ENCODE results near the gene RASSF5. TPM values are rescaled to one million over a fixed set of nuclear protein-coding genes. Genes with fewer than 3 reads are reported as not detected.

Gene RASSF5
- total and polyA plus RNA-seq, 2 of the 13 experiments (the other 11 are each of a cell fraction or from before 2014, with no cell fraction given): 0.18 to 0.40 TPM

GRCh38 chr1:206612129-206612876, 105.0 kb downstream of the RASSF5 start, which contains the start of gene EIF2D (continued):
- TF ChIP-seq RAD51 (IDR thresholded peaks at IDR 0.05; ENCODE audit: borderline replicate concordance) (no peak), PHF5A (CRISPR knock-in tag; IDR thresholded peaks at IDR 0.05; ENCODE audit: low read depth, unreplicated experiment) (peak; percentile 83), ZSCAN9 (CRISPR knock-in tag; IDR thresholded peaks at IDR 0.05; ENCODE audit: borderline replicate concordance) (peak; percentile 97), TCF7 (IDR thresholded peaks at IDR 0.05; ENCODE audit: low read depth) (no peak), ZNF546 (CRISPR knock-in tag; conservative IDR thresholded peaks at IDR 0.05) (peak; percentile 74; the same call in 1 of the 2 replicates), MAZ (IDR thresholded peaks at IDR 0.05; ENCODE audit: borderline replicate concordance, low read depth, low read length) (peak; percentile 88), MAZ (CRISPR knock-in tag; IDR thresholded peaks at IDR 0.05; ENCODE audit: low read depth) (peak; percentile 98), ZNF160 (CRISPR knock-in tag; IDR thresholded peaks at IDR 0.05) (peak; percentile 84; the same call in 1 of the 2 replicates), DNMT3B (CRISPR knock-in tag; conservative IDR thresholded peaks at IDR 0.05) (no peak), TFDP2 (CRISPR knock-in tag; IDR thresholded peaks at IDR 0.05) (peak; percentile 80), SRSF1 (optimal IDR thresholded peaks at IDR 0.05; ENCODE audit: low read depth, low read length) (no peak), GATAD2A (CRISPR knock-in tag; IDR thresholded peaks at IDR 0.05) (peak; percentile 64), ZSCAN30 (CRISPR knock-in tag; IDR thresholded peaks at IDR 0.05) (peak; percentile 79; the same call in 1 of the 2 replicates), TFE3 (CRISPR knock-in tag; IDR thresholded peaks at IDR 0.05) (peak; percentile 63), ZNF614 (CRISPR knock-in tag; IDR thresholded peaks at IDR 0.05; ENCODE audit: borderline replicate concordance) (peak; percentile 97; the same call in 1 of the 2 replicates), NR2C2 (CRISPR knock-in tag; IDR thresholded peaks at IDR 0.05; ENCODE audit: borderline replicate concordance) (peak; percentile 85), ZNF235 (CRISPR knock-in tag; IDR thresholded peaks at IDR 0.05; ENCODE audit: borderline replicate concordance) (peak; percentile 90; the same call in 1 of the 2 replicates), ZIK1 (CRISPR knock-in tag; IDR thresholded peaks at IDR 0.05; ENCODE audit: borderline replicate concordance, low read depth) (peak; percentile 60; the same call in 1 of the 2 replicates), PAXIP1 (CRISPR knock-in tag; conservative IDR thresholded peaks at IDR 0.05) (peak; percentile 77), ONECUT2 (CRISPR knock-in tag; IDR thresholded peaks at IDR 0.05) (peak; percentile 39; the same call in 1 of the 2 replicates), FOXP1 (IDR thresholded peaks at IDR 0.05) (no peak), FOXP1 (CRISPR knock-in tag; IDR thresholded peaks at IDR 0.05) (peak; percentile 42; the same call in 1 of the 2 replicates), TFDP1 (CRISPR knock-in tag; IDR thresholded peaks at IDR 0.05; ENCODE audit: borderline replicate concordance) (peak; percentile 77; the same call in 1 of the 2 replicates), ZNF343 (CRISPR knock-in tag; IDR thresholded peaks at IDR 0.05) (peak; percentile 6; the same call in 1 of the 2 replicates)
